ENCODE results near the gene DISC1.
"Not testable (repeated sequence)": the region's sequence is repeated elsewhere in the genome, so short reads cannot be mapped to it uniquely, and the experiment has no call there.

DISC1 gene

GRCh38 chr1:231781892-231782291 lies 155.3 kb downstream of the DISC1 start:
- DNase-seq = no peak

GRCh38 chr1:231785073-231785472 lies 158.5 kb downstream of the DISC1 start:
- not testable (repeated sequence) for DNase-seq

- no peak for DNase-seq
These were observed 159.5 kb downstream of the DISC1 start for GRCh38 chr1:231786126-231786525.

- DNase-seq = no peak
These were observed 166.0 kb downstream of the DISC1 start for GRCh38 chr1:231792634-231793033.

GRCh38 chr1:231793893-231794292 lies 167.3 kb downstream of the DISC1 start:
- DNase-seq = no peak

GRCh38 chr1:231796141-231796540 lies 169.6 kb downstream of the DISC1 start:
- no peak for DNase-seq

- no peak for DNase-seq
These were observed 172.9 kb downstream of the DISC1 start for GRCh38 chr1:231799363-231799986.

GRCh38 chr1:231800108-231800507 lies 173.5 kb downstream of the DISC1 start:
- DNase-seq = no peak

GRCh38 chr1:231801042-231801585 lies 174.5 kb downstream of the DISC1 start:
- no peak for DNase-seq

GRCh38 chr1:231803353-231803752 lies 176.8 kb downstream of the DISC1 start:
- DNase-seq = no peak

GRCh38 chr1:231806623-231807495 lies 180.3 kb downstream of the DISC1 start:
- peak; percentile 45 for DNase-seq

GRCh38 chr1:231807541-231807940 lies 181.0 kb downstream of the DISC1 start:
- DNase-seq = no peak

GRCh38 chr1:231808116-231808515 lies 181.5 kb downstream of the DISC1 start:
- no peak for DNase-seq

- DNase-seq = no peak
These were observed 182.4 kb downstream of the DISC1 start for GRCh38 chr1:231808990-231809389.

GRCh38 chr1:231810415-231810814 lies 183.8 kb downstream of the DISC1 start:
- DNase-seq = no peak

GRCh38 chr1:231814021-231814420 lies 187.4 kb downstream of the DISC1 start:
- DNase-seq = no peak

- DNase-seq = no peak
These were observed 187.9 kb downstream of the DISC1 start for GRCh38 chr1:231814521-231814920.

- no peak for DNase-seq
These were observed 191.2 kb downstream of the DISC1 start for GRCh38 chr1:231817801-231818200.

GRCh38 chr1:231818337-231818736 lies 191.7 kb downstream of the DISC1 start:
- DNase-seq = no peak

GRCh38 chr1:231821281-231821680 lies 194.7 kb downstream of the DISC1 start:
- no peak for DNase-seq

GRCh38 chr1:231822041-231822440 lies 195.5 kb downstream of the DISC1 start:
- no peak for DNase-seq

GRCh38 chr1:231826566-231826965 lies 200.0 kb downstream of the DISC1 start:
- no peak for DNase-seq

- DNase-seq = no peak
These were observed 200.9 kb downstream of the DISC1 start for GRCh38 chr1:231827337-231828105.

Measured in stimulated activated CD4-positive, alpha-beta T cell treated with anti-CD3 and anti-CD28 coated beads, Interleukin-1b, Interleukin-23, amount 100 ng/mL, for 48 hours (primary cell).